Smooth muscle cell (in vitro differentiated cells): Measurements from ENCODE around the gene CACNA1A. TPM values are rescaled to one million over a fixed set of nuclear protein-coding genes. Genes with fewer than 3 reads are reported as not detected.

ENCODE experiments used
- DNase-seq: peaks from one replicate; lab custom pipeline; 2025; ENCODE audit not compliant: unreplicated experiment; lab: John Stamatoyannopoulos, UW
- H2AFZ ChIP-seq: fragments of 200-600 bp; sonication (generic); 2 replicates; pipeline ENCODE4 v1.6.0; 2016; ENCODE audit warnings: antibody characterized with exemption, low read depth, mild to moderate bottlenecking
- H3F3A ChIP-seq: fragments of 200-600 bp; sonication (generic); 2 replicates; pipeline ENCODE4 v1.6.0; 2017; ENCODE audit warnings: antibody characterized with exemption, low read depth
- H3K27ac ChIP-seq: fragments of 200-600 bp; sonication (generic); 2 replicates; pipeline ENCODE4 v1.5.1; 2016; ENCODE audit warnings: low read depth, mild to moderate bottlenecking
- H3K27me3 ChIP-seq: fragments of 200-600 bp; sonication (generic); 2 replicates; pipeline ENCODE4 v1.6.1; 2016; ENCODE audit warnings: low read depth, mild to moderate bottlenecking
- H3K36me3 ChIP-seq: fragments of 200-600 bp; sonication (generic); 2 replicates; pipeline ENCODE4 v1.5.1; 2016; ENCODE audit warnings: low read depth
- H3K4me1 ChIP-seq: fragments of 200-600 bp; sonication (generic); 2 replicates; pipeline ENCODE4 v1.5.1; 2016; ENCODE audit warnings: low read depth
- H3K4me2 ChIP-seq: fragments of 200-600 bp; sonication (generic); 2 replicates; pipeline ENCODE4 v1.6.0; 2016; ENCODE audit warnings: mild to moderate bottlenecking
- H3K4me3 ChIP-seq: fragments of 200-600 bp; sonication (generic); 2 replicates; pipeline ENCODE4 v1.5.1; 2016; ENCODE audit warnings: mild to moderate bottlenecking
- H3K79me2 ChIP-seq: fragments of 200-600 bp; sonication (generic); 2 replicates; pipeline ENCODE4 v1.6.0; 2016; ENCODE audit warnings: low read depth, mild to moderate bottlenecking
- H3K9ac ChIP-seq: fragments of 200-600 bp; sonication (generic); 2 replicates; pipeline ENCODE4 v1.6.0; 2016; ENCODE audit warnings: low read depth
- H3K9me3 ChIP-seq: fragments of 200-600 bp; sonication (generic); replicated peaks from 2 replicates; pipeline ENCODE4 v1.5.1; 2016; ENCODE audit warnings: low read depth
- H4K20me1 ChIP-seq: fragments of 200-600 bp; sonication (generic); 2 replicates; pipeline ENCODE4 v1.6.0; 2016; ENCODE audit warnings: low read depth
- WGBS: methylation state at CpG from one replicate; pipeline ENCODE4 v1.1.7; 2016; ENCODE audit warnings: low lambda C conversion rate; 5-methylcytosine and 5-hydroxymethylcytosine counted together
- polyA plus RNA-seq: library from polyadenylated mRNA; unstranded; fragments of >200 nt; fragmentation: Nextera tagmentation; extraction: Ambion mirVana; gene quantifications from 2 replicates; pipeline ENCODE4 v1.2.1, GENCODE V29; 2016
- total RNA-seq: library from RNA; depleted of rRNA; stranded (reverse); fragments of >200 nt; gene quantifications from 2 replicates; pipeline ENCODE4 v1.2.3, GENCODE V29; 2014
- TF ChIP-seq, protein P1 (sequence below): fragments of 200-600 bp; sonication (generic); IDR thresholded peaks from 2 replicates; pipeline ENCODE4 v1.5.1; 2017; ENCODE audit warnings: borderline replicate concordance, mild to moderate bottlenecking, antibody characterized with exemption; ENCODE audit not compliant: insufficient read depth, poor library complexity, severe bottlenecking

Gene CACNA1A
- total and polyA plus RNA-seq, 2 experiments from 2014 or later, result 1.3 to 3.0 TPM

DNA sequence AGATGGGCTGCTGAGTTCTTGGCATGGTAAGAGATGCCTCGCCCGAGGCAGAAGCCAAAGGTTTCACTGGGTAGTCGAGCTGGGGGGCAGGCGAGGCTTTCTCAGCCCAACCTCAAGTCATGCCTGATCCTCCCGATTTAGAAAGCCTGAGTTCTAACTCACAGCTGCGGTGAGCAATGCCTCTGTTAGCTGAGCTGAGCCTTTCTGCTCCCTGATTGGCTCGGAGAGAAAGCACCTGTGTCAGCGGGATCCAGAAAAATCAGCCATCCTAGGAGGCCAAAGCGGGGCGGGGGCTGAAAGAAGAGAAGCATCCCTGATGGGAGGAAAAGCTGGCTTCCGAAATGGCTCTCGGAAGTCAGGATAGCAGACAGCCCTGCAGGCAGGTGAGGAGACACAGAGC is 44.7 kb downstream of the CACNA1A start:
- Histone ChIP-seq H3K4me3 (no peak overlapping the region), H3K79me2 (no peaks in the 10 kb centered on the region), H3K36me3 (no peaks in the 10 kb centered on the region), H3K9ac (no peak overlapping the region), H3K9me3 (no peaks in the 10 kb centered on the region), H4K20me1 (no peaks in the 10 kb centered on the region), H3K27ac (no peak overlapping the region), H3F3A (no peaks in the 10 kb centered on the region), H3K4me2 (no peak overlapping the region), H3K4me1 (peaks cover 17% of the 10 kb centered on the region), H2AFZ (no peak overlapping the region), H3K27me3 (no peaks in the 10 kb centered on the region)
- WGBS, result 71% methylated on average over 12 of the region's 12 CpGs
- DNase-seq, result no peak
- TF ChIP-seq, protein P1, sequence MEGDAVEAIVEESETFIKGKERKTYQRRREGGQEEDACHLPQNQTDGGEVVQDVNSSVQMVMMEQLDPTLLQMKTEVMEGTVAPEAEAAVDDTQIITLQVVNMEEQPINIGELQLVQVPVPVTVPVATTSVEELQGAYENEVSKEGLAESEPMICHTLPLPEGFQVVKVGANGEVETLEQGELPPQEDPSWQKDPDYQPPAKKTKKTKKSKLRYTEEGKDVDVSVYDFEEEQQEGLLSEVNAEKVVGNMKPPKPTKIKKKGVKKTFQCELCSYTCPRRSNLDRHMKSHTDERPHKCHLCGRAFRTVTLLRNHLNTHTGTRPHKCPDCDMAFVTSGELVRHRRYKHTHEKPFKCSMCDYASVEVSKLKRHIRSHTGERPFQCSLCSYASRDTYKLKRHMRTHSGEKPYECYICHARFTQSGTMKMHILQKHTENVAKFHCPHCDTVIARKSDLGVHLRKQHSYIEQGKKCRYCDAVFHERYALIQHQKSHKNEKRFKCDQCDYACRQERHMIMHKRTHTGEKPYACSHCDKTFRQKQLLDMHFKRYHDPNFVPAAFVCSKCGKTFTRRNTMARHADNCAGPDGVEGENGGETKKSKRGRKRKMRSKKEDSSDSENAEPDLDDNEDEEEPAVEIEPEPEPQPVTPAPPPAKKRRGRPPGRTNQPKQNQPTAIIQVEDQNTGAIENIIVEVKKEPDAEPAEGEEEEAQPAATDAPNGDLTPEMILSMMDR, result no peak

DNA sequence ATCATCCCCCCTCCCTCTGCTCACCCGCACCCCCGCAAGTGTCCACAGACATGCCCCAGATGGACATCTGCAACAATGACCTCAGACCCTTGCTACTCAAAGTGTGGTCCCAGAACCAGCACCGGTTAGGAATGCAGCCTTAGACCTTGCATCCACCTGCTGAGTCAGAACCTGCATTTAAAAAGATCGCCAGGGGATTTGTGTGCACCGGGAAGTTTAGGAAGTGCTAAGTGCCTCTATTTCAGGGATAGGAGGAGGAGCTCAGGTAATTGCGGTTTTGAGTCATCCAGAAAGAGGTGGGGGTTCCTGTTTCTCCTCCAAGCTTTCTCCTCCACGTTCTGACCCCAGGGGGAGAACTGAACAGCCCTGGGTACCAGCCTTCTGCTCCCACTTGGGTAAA is 46.2 kb downstream of the CACNA1A start:
- Histone ChIP-seq H3K79me2 (no peaks in the 10 kb centered on the region), H3K27me3 (no peaks in the 10 kb centered on the region), H3K9ac (no peak overlapping the region), H3K9me3 (no peaks in the 10 kb centered on the region), H3K4me3 (no peak overlapping the region), H3K36me3 (no peaks in the 10 kb centered on the region), H4K20me1 (no peaks in the 10 kb centered on the region), H3K27ac (no peak overlapping the region), H3K4me2 (no peak overlapping the region), H3F3A (no peaks in the 10 kb centered on the region), H2AFZ (no peak overlapping the region), H3K4me1 (peaks cover 17% of the 10 kb centered on the region)
- DNase-seq, result no peak
- 23% methylated on average over 7 of the region's 7 CpGs for WGBS
- TF ChIP-seq, protein P1, result no peak

DNA sequence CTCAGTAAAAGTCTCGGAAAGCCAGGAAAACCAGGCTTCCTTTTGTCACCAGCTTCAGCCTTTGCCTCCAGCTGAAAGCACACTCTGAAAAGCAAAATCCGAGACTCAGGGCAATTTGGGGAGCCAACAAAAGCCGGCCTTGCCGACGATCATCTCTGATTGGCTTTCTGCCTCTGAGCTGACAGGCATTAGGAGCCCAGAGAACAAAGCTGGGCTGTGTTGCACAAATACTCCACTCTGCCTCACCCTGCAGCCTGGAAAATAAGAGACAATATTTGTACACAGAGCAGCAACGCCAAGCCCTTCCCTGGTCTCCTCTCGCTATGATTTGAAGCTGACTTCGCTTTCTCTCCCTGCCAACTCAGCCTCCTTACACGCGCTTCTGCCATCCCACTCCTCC is 46.9 kb downstream of the CACNA1A start:
- Histone ChIP-seq H3K9ac (no peak overlapping the region), H2AFZ (no peak overlapping the region), H3K79me2 (no peaks in the 10 kb centered on the region), H3K4me3 (no peak overlapping the region), H3K4me1 (peaks cover 17% of the 10 kb centered on the region), H3K4me2 (no peak overlapping the region), H3F3A (no peaks in the 10 kb centered on the region), H3K9me3 (no peaks in the 10 kb centered on the region), H4K20me1 (no peaks in the 10 kb centered on the region), H3K27ac (no peak overlapping the region), H3K36me3 (no peaks in the 10 kb centered on the region), H3K27me3 (no peaks in the 10 kb centered on the region)
- TF ChIP-seq, protein P1, result no peak
- 69% methylated on average over 10 of the region's 10 CpGs for WGBS
- no peak for DNase-seq

DNA sequence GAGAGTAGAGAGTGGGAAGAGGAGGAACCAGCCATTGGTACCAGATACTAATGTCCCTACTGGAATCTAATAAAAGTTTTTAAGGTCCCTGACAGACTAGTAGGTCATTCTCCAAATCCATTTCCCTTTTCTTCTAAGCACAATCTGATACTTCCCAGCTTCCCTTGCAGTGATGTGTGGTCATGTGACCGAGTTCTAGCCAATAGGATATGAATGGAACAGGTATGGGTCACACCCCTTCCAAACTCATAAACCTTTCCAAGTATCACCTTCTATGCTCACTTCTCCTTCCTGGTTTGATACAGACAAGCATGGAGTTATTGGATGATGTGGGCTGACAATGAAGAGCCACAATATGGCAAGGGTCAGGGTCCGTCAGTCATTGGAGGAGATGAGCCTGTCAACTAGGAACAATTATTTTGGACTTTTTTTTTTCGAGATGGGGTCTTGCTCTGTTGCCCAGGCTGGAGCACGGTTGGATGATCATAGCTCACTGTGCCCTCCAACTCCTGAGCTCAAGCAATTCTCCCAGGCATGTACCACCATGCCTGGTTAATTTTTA is 54.8 kb downstream of the CACNA1A start:
- no peaks in the 10 kb centered on the region for H3K27me3 ChIP-seq
- no peak overlapping the region for H3K4me2 ChIP-seq
- WGBS, result 58% methylated on average over 4 of the region's 4 CpGs

More for the DNA sequence above, 54.8 kb downstream of the CACNA1A start:
- H3K36me3 ChIP-seq, result no peaks in the 10 kb centered on the region
- no peaks in the 10 kb centered on the region for H3F3A ChIP-seq
- TF ChIP-seq, protein P1, result no peak
- H2AFZ ChIP-seq, result no peak overlapping the region
- no peaks in the 10 kb centered on the region for H3K4me1 ChIP-seq
- no peaks in the 10 kb centered on the region for H3K79me2 ChIP-seq
- DNase-seq, result no peak
- no peak overlapping the region for H3K9ac ChIP-seq
- H3K9me3 ChIP-seq, result no peaks in the 10 kb centered on the region
- no peak overlapping the region for H3K27ac ChIP-seq
- H3K4me3 ChIP-seq, result no peak overlapping the region
- no peaks in the 10 kb centered on the region for H4K20me1 ChIP-seq
